ENCODE data around the gene PLOD1.
A peak's percentile ranks its signal among the peaks of the same experiment; 100 is the strongest.

The PLOD1 gene

GRCh38 chr1:11934302-11935056, at the start of gene PLOD1 (continued):
- TF ChIP-seq, protein P1, sequence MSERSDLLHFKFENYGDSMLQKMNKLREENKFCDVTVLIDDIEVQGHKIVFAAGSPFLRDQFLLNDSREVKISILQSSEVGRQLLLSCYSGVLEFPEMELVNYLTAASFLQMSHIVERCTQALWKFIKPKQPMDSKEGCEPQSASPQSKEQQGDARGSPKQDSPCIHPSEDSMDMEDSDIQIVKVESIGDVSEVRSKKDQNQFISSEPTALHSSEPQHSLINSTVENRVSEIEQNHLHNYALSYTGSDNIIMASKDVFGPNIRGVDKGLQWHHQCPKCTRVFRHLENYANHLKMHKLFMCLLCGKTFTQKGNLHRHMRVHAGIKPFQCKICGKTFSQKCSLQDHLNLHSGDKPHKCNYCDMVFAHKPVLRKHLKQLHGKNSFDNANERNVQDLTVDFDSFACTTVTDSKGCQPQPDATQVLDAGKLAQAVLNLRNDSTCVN (tag by site-specific recombination; optimal IDR thresholded peaks at IDR 0.05): peak; percentile 76
- TF ChIP-seq ZNF510 (tag by site-specific recombination; IDR thresholded peaks at IDR 0.05; ENCODE audit: insufficient replicate concordance) (no peak), ZNF501 (tag by site-specific recombination; IDR thresholded peaks at IDR 0.05) (peak; percentile 5; the same call in 1 of the 2 replicates), YY1 (tag by site-specific recombination; IDR thresholded peaks at IDR 0.05) (0 out of 2 replicates have a peak, but pooled peaks have one; percentile 37), ZNF292 (tag by site-specific recombination; IDR thresholded peaks at IDR 0.05; ENCODE audit: borderline replicate concordance, low read depth) (no peak), ZBTB11 (tag by site-specific recombination; conservative IDR thresholded peaks at IDR 0.05; ENCODE audit: low read depth) (peak; percentile 72), ZNF398 (tag by site-specific recombination; IDR thresholded peaks at IDR 0.05) (peak; percentile 70), ZNF121 (tag by site-specific recombination; IDR thresholded peaks at IDR 0.05) (0 out of 2 replicates have a peak, but pooled peaks have one; percentile 3), ZSCAN18 (tag by site-specific recombination; IDR thresholded peaks at IDR 0.05) (no peak), ZNF837 (tag by site-specific recombination; IDR thresholded peaks at IDR 0.05) (no peak), ZNF561 (tag by site-specific recombination; IDR thresholded peaks at IDR 0.05; ENCODE audit: borderline replicate concordance) (peak; percentile 57), ZBTB17 (tag by site-specific recombination; IDR thresholded peaks at IDR 0.05) (peak; percentile 43), ZNF664 (tag by site-specific recombination; IDR thresholded peaks at IDR 0.05) (no peak), ZNF76 (tag by site-specific recombination; IDR thresholded peaks at IDR 0.05; ENCODE audit: borderline replicate concordance, low read depth) (peak; percentile 50; the same call in 1 of the 2 replicates), PATZ1 (tag by site-specific recombination; IDR thresholded peaks at IDR 0.05) (peak; percentile 73), ZBTB8A (tag by site-specific recombination; IDR thresholded peaks at IDR 0.05) (peak; percentile 89), ZNF169 (tag by site-specific recombination; IDR thresholded peaks at IDR 0.05) (no peak), KLF9 (tag by site-specific recombination; IDR thresholded peaks at IDR 0.05; ENCODE audit: low read depth) (peak; percentile 91), ZNF48 (tag by site-specific recombination; IDR thresholded peaks at IDR 0.05) (no peak)
- TF ChIP-seq, protein P2, sequence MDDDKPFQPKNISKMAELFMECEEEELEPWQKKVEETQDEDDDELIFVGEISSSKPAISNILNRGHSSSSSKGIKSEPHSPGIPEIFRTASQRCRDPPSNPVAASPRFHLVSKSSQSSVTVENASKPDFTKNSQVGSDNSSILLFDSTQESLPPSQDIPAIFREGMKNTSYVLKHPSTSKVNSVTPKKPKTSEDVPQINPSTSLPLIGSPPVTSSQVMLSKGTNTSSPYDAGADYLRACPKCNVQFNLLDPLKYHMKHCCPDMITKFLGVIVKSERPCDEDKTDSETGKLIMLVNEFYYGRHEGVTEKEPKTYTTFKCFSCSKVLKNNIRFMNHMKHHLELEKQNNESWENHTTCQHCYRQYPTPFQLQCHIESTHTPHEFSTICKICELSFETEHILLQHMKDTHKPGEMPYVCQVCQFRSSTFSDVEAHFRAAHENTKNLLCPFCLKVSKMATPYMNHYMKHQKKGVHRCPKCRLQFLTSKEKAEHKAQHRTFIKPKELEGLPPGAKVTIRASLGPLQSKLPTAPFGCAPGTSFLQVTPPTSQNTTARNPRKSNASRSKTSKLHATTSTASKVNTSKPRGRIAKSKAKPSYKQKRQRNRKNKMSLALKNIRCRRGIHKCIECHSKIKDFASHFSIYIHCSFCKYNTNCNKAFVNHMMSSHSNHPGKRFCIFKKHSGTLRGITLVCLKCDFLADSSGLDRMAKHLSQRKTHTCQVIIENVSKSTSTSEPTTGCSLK (tag by site-specific recombination; IDR thresholded peaks at IDR 0.05): no peak
- TF ChIP-seq, protein P3, sequence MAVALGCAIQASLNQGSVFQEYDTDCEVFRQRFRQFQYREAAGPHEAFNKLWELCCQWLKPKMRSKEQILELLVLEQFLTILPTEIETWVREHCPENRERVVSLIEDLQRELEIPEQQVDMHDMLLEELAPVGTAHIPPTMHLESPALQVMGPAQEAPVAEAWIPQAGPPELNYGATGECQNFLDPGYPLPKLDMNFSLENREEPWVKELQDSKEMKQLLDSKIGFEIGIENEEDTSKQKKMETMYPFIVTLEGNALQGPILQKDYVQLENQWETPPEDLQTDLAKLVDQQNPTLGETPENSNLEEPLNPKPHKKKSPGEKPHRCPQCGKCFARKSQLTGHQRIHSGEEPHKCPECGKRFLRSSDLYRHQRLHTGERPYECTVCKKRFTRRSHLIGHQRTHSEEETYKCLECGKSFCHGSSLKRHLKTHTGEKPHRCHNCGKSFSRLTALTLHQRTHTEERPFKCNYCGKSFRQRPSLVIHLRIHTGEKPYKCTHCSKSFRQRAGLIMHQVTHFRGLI (tag by site-specific recombination; IDR thresholded peaks at IDR 0.05): peak; percentile 20; the same call in 1 of the 2 replicates
